Stimulated activated CD4-positive, alpha-beta T cell treated with anti-CD3 and anti-CD28 coated beads, Interleukin-4, amount 100 ng/mL, for 24 hours (primary cell): ENCODE data around the gene LIPC.

Experiments
- DNase-seq: peaks from one replicate; pipeline ENCODE4 v3.0.0-alpha.2; 2020

The LIPC gene

DNA sequence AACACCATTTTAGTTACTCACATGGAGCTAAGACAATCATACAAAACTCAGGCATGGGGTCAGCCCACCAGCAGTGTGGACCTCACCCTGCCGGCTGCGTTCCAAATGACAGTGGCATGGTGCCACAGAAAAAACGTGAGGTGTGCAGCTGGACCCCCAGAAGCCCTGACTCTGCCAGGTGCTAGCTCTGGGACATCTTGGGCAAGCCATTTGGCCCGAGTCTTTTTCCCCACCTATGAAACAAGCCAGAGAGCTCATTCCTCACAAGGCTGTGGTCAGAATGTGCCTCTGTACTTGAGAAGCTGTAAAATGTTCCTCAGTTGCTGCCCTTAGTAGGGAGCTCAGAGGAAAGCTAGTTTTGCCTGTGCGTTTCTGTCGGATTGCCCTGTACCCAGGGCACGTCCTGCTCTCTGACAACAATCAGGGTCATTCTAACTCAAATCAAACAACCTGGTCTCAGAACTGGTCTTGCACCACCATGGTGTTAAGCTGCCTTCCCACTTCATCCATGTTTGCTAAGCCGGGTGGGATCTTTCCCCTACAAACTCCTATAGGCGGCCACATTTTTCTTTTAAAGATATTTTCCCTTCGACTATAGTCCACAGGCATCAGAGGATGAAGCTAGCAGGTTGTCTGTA lies 44.9 kb downstream of the LIPC start:
- DNase-seq, result no peak

GRCh38 chr15:58477170-58477569 lies 45.4 kb downstream of the LIPC start:
- no peak for DNase-seq

DNA sequence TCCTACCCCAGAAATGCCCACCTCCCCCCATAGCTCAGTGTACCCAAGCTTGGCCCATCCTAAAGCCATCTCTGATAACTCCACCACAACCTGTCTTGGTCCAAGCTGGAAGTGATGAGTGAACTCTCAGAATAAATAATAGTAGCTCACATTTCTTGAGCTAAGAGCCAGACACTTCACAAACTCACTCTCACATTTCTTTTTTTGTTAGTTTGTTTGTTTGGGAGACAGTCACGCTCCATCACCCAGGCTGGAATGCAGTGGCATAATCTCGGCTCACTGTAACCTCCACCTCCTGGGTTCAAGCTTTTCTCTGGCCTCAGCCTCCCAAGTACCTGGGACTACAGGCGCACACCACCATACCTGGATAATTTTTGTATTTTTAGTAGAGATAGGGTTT lies 46.2 kb downstream of the LIPC start:
- DNase-seq, result no peak

DNA sequence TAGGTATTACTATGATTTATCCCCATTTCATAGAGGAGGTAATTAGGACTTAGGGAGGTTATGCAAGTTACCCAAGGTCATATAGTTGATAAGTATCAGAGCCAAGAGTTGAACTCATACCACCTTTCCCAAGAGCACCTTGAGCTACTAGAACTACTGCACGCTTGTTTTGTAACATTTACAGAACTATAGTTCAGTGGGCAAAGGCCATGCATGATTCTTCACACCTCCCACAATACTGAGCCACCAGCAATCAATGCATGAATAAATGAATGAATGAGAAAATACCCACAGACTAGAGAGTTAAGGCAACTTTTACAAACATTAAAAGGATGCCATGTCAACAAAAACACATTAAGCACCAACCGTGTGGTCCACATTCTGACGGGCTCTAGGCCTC lies 46.8 kb downstream of the LIPC start:
- no peak for DNase-seq

DNA sequence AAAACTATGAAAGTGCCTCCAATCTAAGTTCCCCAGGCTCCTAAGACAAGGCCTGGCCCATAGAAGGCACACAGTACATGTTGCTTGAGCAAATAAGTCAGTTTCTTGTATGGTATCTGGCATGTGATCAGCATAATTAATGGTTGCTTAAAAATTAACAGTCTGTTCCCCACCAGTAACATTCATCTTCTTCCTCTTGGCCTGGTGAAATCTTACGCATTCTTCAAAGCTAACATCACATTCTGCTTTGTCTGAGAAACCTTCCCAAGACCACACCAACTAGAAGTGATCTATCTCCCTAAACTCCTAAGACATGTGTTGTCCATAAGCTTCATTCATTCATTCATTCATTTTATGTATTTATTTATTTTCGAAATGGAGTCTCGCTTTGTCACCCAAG lies 48.1 kb downstream of the LIPC start:
- no peak for DNase-seq

GRCh38 chr15:58483376-58483775 lies 51.6 kb downstream of the LIPC start:
- no peak for DNase-seq

DNA sequence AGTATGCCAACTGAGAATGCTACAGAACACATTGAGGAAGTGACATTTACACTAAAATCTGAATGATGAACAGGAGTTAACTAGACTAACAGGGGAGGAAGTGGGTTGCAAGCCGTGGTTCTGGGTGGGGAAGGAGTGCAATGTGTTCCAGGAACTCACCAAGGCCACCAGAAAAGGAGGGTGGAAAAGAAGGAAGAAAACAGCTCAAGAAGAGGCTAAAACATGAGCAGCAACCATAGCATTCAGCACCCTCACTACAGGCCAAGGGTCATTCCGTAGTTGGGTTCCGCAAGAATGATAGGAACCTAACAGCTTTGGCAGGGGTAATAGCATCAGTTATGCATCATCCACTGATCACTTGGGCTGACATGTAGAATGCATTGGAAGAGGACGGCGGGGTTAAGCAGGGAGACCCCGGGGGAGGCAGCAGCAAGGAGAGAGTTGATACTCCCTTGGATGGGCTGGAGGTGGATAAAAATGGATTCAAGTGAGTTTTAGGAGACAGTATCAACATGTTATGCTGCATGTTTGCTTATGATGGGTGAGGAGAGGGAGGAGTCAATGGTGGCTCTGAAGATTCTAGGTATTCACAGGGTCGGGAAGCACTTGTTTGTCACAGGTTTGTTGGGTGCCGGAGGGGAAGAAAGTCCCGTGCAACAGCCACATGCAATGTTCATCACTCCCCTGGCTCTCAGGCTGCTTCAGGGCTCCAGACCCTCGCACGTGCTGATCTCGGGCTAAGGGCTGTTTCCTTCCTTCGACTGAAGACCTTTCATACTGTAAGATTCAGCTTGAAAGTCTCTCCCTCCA lies 53.2 kb downstream of the LIPC start:
- no peak for DNase-seq

GRCh38 chr15:58486062-58486461 lies 54.3 kb downstream of the LIPC start:
- DNase-seq, result no peak

- no peak for DNase-seq
Measured at GRCh38 chr15:58486564-58486963, 54.8 kb downstream of the LIPC start.

DNA sequence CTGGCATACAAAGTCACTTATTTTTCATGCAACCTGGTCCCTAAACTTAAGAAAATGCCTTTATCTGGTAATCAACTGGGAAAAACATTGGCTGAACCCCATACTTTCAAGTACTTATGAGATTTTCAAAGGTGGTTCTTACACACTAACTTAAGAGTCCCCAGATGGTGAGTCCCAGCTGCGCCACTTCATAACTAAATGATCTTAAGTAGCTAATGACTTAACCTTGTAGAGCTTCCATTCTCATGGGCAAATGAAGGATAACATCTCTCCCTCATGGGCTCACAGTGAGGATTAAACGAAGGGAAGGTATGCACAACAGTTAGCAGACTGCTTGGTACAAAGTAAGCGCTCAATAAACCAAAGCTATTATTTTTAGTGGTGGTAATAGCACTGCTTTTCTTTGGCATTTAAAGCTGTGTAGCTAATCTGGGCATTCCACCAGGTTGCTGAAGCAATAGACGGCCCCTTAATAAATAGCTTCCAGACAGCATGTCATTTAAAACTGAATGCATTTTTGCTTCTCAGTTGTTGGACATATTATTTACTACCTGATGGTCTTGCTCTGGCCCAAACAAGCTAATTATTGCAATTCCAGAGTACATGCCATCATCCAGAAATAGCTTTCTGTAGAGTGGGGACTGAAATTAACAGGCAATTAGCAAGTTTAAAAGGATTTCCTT lies 55.4 kb downstream of the LIPC start:
- DNase-seq, result no peak

DNA sequence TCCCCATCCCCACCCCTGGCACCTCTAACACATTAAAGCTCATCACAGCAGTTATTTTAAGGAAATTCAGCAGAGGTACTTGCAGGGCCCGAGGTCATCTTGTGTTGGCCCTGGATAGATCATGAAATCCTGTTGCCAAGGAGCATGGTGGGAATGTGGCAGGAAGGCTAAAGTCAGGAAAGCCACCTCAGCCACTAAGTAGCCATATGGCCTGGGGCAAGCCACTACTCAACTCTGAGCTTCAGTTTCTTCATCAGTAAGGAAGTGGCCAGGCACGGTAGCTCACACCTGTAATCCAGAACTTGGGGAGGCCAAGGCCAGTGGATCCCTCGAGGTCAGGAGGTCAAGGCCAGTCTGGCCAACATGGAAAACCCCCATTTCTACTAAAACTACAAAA lies 55.9 kb downstream of the LIPC start:
- no peak for DNase-seq

DNA sequence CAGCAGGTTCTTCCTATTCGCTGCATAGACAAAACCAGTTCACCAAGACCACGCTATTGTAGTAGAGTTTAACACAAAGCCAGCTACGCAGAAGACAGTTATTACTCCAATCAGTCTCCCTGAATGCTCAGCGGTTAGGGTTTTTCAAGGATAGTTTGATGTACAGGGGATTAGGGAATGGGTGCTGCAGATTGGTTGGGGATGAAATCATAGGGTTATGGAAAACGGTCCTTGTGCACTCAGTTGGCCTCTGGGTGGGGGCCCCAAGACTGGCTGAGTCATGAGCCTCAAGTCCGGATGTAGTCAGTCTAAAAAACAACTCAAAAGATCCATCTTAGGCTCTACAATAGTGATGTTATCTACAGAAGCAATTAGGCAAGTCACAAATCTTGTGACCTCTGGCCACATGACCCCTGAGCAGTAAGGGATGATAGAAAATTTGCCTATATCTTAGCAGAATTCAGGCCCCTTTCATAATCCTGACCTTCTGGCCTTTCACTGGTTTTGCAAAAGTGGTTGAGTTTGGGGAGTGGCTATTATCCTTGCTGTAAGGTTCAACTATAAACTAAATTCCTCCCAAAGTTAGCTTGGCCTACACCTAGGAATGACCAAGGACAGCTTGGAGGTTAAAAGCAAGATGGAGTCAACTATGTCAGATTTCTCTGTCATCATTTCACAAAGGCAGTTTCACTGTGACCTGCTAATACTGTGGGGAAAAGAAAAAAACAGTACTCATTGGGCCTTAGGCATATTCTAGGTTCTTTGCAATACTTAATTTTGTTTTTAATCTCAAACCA lies 57.7 kb downstream of the LIPC start:
- DNase-seq, result no peak

DNA sequence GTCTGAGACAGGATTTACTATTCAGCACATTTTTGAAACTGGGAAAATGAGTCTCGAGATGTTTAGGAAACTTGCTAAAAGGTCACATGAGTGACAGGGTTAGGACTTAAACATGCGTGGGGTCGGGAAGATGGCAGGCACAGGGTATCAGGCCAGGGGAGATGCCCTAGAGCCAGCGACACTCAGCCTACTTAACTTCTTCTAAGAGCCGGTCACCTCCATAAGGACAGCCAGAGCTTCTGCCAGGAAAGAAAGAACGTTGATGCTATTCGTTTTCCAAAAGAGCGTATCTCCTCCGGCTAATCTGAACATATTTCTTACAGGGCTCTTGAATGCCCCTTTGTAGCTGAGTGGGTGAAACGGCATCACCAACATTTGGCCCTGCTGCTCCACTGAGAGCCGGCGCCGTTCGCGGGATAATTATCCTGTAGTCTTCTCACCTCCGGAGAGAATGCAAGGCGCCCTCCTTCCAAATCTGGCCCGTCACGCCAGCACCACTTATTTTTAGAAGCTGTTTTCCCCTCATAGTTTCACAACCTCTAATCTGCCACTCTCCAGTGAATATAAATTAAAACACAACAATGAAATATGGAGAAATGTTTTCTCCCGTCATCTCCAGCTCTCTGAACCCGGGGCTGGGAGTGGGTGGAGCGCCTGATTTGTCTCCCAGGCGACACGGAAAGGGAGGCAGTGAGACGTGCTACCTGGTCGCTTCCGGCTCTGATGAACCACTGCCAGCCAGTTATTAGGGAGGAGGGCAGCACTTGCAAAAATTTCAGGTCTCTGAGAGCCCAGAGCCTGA lies 58.5 kb downstream of the LIPC start:
- no peak for DNase-seq

- no peak for DNase-seq
Measured at GRCh38 chr15:58490888-58491473, 59.2 kb downstream of the LIPC start.

DNA sequence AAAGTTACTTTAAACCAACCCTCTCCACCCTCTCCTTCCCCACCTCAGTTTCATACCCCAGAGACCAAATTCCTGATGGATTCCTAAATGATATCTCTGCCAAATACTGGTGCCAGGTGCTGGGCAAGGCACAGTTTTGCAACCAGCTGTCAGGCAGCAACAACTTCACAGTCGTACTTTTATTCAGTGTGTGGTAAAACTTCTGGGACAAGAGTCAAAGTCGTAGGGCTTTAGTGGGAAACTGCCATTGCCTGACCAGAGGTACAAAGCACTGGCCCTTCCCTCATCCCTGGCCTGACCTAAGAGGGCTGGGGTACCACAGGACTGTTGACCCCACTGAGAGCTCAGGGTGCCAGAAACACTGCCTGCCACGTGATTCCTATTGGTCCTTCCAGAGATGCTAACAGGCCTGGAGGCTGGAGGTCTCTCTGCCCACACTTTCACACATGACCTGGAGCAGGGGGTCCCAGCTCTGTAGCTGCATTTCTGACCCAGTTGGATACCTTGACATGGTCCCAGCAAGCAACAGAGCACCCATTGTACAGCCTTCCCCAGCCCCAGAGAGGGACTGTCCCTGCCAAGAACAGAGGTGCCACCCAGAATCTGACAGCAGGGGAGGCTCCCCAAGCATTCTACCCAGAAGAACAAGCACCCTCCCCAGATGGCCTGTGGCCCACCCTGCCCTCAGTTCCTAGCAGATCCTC lies 59.9 kb downstream of the LIPC start:
- no peak for DNase-seq

- no peak for DNase-seq
Measured at GRCh38 chr15:58492661-58493397, 61.0 kb downstream of the LIPC start.

DNA sequence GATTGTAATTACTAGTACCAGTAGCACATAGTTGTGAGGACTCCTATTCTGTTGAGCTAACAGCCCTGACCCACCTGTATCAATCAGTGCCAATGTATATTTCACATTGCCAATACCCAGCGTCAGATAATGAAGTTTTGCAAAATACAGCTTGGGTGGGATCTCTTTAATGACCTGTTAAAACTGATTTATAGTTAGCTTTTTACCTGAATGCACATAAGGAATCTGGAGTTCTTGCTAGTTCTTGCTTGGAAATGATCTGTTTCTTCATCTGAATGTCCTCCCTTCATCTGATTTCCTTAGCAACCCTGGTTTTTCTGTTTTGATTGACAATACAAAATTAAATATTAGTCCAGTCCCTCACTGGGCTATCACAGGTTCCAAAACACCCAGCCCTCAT lies 62.8 kb downstream of the LIPC start:
- DNase-seq, result no peak

DNA sequence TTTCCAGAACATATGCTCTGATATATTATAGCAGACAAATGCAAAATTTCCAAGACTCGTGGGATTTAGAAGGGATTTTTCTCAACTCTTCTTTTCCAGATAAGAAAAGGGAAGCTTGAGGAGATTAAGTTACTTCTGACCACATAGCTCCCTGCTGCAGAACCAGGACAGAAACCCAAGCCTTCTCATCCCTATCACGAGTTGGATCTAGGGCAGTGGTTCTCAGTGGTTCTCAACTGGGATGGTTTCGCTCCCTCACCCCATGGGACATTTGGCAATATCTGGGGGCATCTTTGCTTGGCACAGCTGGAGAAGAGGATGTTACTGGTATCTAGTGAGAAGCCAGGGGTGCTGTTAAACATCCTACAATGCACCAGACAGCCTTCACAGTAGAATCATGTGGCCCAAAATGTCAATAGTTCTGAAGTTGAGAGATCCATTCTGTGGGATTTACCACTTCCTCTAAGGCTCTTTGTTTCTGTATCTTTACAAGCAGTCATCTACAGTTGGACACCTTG lies 64.2 kb downstream of the LIPC start:
- DNase-seq, result no peak

DNA sequence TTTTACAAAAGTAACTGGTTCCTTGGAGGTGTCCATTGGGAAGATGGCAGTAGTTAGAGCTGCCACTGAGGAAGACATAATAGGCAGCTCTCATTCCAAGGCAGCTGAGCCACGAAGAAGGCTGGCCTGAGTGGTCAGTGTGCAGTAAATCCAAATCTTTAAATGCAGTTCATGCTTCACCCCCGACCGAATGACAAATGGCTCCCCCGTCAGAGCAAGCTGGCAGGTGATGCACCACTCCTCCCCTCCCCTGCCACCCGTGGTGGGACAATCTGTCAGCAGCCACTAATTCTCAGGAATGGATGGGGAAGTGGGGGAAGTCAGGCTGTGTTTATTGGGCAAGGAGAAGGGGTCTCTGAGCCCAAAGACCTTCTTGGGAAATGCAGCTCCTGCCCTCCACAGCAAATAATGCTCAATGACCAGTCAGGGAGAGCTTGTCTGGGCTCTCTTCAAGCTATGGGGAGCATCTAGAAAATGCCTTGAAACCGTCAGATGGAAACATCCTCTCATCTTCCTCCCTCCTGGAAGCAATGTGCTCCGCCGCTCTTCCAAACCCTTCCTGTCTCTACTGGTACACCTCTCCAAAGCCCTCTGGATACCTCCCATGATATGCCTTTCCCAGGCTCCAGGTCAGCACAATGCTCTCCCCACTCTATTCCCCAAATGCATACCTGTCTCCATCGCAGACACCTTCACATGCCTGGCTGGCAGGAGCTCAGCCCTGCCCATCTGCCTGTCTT lies 65.4 kb downstream of the LIPC start:
- no peak for DNase-seq
